Measurements from ENCODE around the gene LRRN4.

The LRRN4 gene

DNA sequence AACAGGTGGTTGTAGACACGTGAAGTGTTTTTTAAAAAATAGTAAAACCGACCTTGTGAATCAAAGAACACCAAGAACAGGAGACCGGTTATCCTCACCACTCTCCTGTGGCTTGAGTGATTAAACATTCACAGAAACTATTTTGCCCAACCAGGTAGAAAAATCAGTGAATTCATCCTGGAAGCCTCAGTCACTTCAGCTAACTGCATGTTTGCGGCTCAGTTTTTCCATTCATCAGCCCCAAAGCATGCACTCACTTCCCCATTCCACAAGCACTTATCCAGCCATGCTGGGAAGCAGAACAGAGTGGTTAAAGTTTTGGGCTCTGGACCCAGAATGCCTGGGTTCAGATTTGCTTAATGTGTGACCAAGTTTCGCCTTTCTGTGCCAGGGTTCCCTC is 2.4 kb downstream of the LRRN4 start:
- TF ChIP-seq ZC3H10 (CRISPR knock-in tag; IDR thresholded peaks at IDR 0.05): no peak
- no peak for TF ChIP-seq SNAI2 (CRISPR knock-in tag; IDR thresholded peaks at IDR 0.05)
- TF ChIP-seq ISL1 (CRISPR knock-in tag; IDR thresholded peaks at IDR 0.05): no peak
- TF ChIP-seq TCF4 (CRISPR knock-in tag; IDR thresholded peaks at IDR 0.05; ENCODE audit: borderline replicate concordance): no peak
- TF ChIP-seq, protein P1, sequence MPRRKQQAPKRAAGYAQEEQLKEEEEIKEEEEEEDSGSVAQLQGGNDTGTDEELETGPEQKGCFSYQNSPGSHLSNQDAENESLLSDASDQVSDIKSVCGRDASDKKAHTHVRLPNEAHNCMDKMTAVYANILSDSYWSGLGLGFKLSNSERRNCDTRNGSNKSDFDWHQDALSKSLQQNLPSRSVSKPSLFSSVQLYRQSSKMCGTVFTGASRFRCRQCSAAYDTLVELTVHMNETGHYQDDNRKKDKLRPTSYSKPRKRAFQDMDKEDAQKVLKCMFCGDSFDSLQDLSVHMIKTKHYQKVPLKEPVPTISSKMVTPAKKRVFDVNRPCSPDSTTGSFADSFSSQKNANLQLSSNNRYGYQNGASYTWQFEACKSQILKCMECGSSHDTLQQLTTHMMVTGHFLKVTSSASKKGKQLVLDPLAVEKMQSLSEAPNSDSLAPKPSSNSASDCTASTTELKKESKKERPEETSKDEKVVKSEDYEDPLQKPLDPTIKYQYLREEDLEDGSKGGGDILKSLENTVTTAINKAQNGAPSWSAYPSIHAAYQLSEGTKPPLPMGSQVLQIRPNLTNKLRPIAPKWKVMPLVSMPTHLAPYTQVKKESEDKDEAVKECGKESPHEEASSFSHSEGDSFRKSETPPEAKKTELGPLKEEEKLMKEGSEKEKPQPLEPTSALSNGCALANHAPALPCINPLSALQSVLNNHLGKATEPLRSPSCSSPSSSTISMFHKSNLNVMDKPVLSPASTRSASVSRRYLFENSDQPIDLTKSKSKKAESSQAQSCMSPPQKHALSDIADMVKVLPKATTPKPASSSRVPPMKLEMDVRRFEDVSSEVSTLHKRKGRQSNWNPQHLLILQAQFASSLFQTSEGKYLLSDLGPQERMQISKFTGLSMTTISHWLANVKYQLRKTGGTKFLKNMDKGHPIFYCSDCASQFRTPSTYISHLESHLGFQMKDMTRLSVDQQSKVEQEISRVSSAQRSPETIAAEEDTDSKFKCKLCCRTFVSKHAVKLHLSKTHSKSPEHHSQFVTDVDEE (CRISPR knock-in tag; IDR thresholded peaks at IDR 0.05): no peak
- no peak for TF ChIP-seq RARB (CRISPR knock-in tag; IDR thresholded peaks at IDR 0.05)
- no peak for TF ChIP-seq ZFP3 (CRISPR knock-in tag; IDR thresholded peaks at IDR 0.05)
- TF ChIP-seq, protein P2, sequence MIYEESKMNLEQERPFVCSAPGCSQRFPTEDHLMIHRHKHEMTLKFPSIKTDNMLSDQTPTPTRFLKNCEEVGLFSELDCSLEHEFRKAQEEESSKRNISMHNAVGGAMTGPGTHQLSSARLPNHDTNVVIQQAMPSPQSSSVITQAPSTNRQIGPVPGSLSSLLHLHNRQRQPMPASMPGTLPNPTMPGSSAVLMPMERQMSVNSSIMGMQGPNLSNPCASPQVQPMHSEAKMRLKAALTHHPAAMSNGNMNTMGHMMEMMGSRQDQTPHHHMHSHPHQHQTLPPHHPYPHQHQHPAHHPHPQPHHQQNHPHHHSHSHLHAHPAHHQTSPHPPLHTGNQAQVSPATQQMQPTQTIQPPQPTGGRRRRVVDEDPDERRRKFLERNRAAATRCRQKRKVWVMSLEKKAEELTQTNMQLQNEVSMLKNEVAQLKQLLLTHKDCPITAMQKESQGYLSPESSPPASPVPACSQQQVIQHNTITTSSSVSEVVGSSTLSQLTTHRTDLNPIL (CRISPR knock-in tag; IDR thresholded peaks at IDR 0.05; ENCODE audit: low read depth): no peak
- TF ChIP-seq BACH2 (CRISPR knock-in tag; IDR thresholded peaks at IDR 0.05; ENCODE audit: borderline replicate concordance): no peak
- TF ChIP-seq, protein P3, sequence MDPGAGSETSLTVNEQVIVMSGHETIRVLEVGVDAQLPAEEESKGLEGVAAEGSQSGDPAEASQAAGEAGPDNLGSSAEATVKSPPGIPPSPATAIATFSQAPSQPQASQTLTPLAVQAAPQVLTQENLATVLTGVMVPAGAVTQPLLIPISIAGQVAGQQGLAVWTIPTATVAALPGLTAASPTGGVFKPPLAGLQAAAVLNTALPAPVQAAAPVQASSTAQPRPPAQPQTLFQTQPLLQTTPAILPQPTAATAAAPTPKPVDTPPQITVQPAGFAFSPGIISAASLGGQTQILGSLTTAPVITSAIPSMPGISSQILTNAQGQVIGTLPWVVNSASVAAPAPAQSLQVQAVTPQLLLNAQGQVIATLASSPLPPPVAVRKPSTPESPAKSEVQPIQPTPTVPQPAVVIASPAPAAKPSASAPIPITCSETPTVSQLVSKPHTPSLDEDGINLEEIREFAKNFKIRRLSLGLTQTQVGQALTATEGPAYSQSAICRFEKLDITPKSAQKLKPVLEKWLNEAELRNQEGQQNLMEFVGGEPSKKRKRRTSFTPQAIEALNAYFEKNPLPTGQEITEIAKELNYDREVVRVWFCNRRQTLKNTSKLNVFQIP (CRISPR knock-in tag; IDR thresholded peaks at IDR 0.05; ENCODE audit: borderline replicate concordance, low read depth): no peak
- TF ChIP-seq, protein P4, sequence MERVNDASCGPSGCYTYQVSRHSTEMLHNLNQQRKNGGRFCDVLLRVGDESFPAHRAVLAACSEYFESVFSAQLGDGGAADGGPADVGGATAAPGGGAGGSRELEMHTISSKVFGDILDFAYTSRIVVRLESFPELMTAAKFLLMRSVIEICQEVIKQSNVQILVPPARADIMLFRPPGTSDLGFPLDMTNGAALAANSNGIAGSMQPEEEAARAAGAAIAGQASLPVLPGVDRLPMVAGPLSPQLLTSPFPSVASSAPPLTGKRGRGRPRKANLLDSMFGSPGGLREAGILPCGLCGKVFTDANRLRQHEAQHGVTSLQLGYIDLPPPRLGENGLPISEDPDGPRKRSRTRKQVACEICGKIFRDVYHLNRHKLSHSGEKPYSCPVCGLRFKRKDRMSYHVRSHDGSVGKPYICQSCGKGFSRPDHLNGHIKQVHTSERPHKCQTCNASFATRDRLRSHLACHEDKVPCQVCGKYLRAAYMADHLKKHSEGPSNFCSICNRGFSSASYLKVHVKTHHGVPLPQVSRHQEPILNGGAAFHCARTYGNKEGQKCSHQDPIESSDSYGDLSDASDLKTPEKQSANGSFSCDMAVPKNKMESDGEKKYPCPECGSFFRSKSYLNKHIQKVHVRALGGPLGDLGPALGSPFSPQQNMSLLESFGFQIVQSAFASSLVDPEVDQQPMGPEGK (CRISPR knock-in tag; IDR thresholded peaks at IDR 0.05; ENCODE audit: borderline replicate concordance): no peak
- no peak for TF ChIP-seq ZNF8 (CRISPR knock-in tag; IDR thresholded peaks at IDR 0.05)
- TF ChIP-seq ZFP30 (CRISPR knock-in tag; IDR thresholded peaks at IDR 0.05): no peak
- TF ChIP-seq OSR1 (CRISPR knock-in tag; IDR thresholded peaks at IDR 0.05): no peak
- TF ChIP-seq, protein P5, sequence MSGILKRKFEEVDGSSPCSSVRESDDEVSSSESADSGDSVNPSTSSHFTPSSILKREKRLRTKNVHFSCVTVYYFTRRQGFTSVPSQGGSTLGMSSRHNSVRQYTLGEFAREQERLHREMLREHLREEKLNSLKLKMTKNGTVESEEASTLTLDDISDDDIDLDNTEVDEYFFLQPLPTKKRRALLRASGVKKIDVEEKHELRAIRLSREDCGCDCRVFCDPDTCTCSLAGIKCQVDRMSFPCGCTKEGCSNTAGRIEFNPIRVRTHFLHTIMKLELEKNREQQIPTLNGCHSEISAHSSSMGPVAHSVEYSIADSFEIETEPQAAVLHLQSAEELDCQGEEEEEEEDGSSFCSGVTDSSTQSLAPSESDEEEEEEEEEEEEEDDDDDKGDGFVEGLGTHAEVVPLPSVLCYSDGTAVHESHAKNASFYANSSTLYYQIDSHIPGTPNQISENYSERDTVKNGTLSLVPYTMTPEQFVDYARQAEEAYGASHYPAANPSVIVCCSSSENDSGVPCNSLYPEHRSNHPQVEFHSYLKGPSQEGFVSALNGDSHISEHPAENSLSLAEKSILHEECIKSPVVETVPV (CRISPR knock-in tag; IDR thresholded peaks at IDR 0.05): no peak
- TF ChIP-seq ESRRG (CRISPR knock-in tag; IDR thresholded peaks at IDR 0.05): no peak
- no peak for TF ChIP-seq PPARA (CRISPR knock-in tag; IDR thresholded peaks at IDR 0.05; ENCODE audit: borderline replicate concordance)
- no peak for TF ChIP-seq CSDC2 (CRISPR knock-in tag; IDR thresholded peaks at IDR 0.05)
- ATAC-seq: peak; percentile 26; the same call in 2 of the 3 replicates

DNA sequence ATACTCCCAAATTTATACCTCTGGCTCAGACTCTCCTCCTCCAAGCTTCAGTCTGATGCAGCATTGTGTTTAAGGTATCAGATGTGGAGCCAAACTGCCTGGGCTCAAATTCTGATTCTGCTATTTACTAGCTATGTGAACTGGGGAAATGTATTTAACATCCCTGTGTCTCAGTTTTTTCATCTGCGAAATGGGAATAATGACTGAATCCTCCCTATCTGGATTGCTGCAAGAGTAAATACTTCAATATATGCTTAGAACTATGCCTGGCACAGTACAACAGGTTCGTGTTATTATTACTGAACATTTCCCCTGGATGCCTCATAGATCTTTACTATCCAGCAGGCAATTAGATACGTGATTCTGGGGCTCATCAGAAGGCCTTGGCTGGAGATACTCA is 5.5 kb downstream of the LRRN4 start:
- TF ChIP-seq SNAI2 (CRISPR knock-in tag; IDR thresholded peaks at IDR 0.05): no peak
- no peak for TF ChIP-seq ZFP3 (CRISPR knock-in tag; IDR thresholded peaks at IDR 0.05)
- no peak for TF ChIP-seq ZC3H10 (CRISPR knock-in tag; IDR thresholded peaks at IDR 0.05)
- TF ChIP-seq, protein P3 (CRISPR knock-in tag; IDR thresholded peaks at IDR 0.05; ENCODE audit: borderline replicate concordance, low read depth): no peak
- no peak for TF ChIP-seq TCF4 (CRISPR knock-in tag; IDR thresholded peaks at IDR 0.05; ENCODE audit: borderline replicate concordance)
- no peak for TF ChIP-seq ZNF70 (CRISPR knock-in tag; IDR thresholded peaks at IDR 0.05)
- TF ChIP-seq, protein P2 (CRISPR knock-in tag; IDR thresholded peaks at IDR 0.05; ENCODE audit: low read depth): no peak
- TF ChIP-seq ISL1 (CRISPR knock-in tag; IDR thresholded peaks at IDR 0.05): no peak
- TF ChIP-seq, protein P4 (CRISPR knock-in tag; IDR thresholded peaks at IDR 0.05; ENCODE audit: borderline replicate concordance): no peak
- TF ChIP-seq, protein P1 (CRISPR knock-in tag; IDR thresholded peaks at IDR 0.05): no peak
- TF ChIP-seq ARNTL (CRISPR knock-in tag; IDR thresholded peaks at IDR 0.05; ENCODE audit: borderline replicate concordance, low read depth): no peak
- no peak for TF ChIP-seq ZFP30 (CRISPR knock-in tag; IDR thresholded peaks at IDR 0.05)
- TF ChIP-seq ESRRG (CRISPR knock-in tag; IDR thresholded peaks at IDR 0.05): no peak
- no peak for TF ChIP-seq TOX (CRISPR knock-in tag; IDR thresholded peaks at IDR 0.05; ENCODE audit: borderline replicate concordance)
- ATAC-seq: no peak
